Measurements from ENCODE around the gene ALDH1A3. TPM values are rescaled to one million over a fixed set of nuclear protein-coding genes. Genes with fewer than 3 reads are reported as not detected.

Gene ALDH1A3
- total and polyA plus RNA-seq, 2 donors (not counting 1 experiment from before 2014, with no cell fraction given): 4.2 to 32.5 TPM

DNA sequence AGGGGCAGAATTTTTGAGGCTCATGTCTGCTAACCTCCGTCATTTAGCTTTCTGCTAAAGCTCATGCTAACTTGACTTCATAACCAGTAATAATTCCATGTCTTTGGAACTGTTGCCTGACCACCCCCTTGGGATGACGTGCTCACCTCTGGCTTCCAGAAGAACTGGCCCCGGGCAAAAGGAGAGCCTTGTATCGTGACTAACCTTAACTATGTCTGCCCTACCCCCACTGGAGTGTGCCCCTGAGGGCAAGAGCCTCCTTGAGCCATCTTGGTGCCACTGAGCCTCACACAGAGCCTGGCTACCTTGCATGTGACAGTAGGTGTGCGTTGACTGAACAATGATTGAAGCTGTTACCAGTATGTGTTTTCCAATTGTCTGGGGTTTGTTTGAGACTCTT, 44.3 kb downstream of the ALDH1A3 start:
- Histone ChIP-seq H3K9ac (ENCODE audit: insufficient read depth, low read length) (no peak overlapping the region), H3K79me2 (ENCODE audit: control insufficient read depth, insufficient read depth, low read length) (no peaks in the 10 kb centered on the region)

DNA sequence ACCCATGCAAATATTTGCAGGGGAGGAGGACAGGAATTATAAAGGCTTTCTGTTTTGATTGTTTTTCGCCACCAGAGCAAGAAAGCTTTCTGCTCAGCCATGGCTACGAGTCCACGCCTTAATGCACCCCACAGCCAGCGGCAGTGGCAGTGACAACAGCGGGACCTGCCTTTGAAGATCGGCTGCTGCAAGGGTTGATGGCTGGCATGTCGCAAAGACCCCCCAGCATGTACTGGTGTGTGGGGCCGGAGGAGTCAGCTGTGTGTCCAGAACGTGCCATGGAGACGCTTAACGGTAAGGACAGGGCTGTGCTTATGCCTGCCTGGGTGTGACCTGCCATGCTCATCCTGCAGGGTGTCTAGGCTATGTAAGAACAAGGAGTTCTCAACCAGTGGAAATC, 44.8 kb downstream of the ALDH1A3 start:
- no peak overlapping the region for H3K27ac ChIP-seq (ENCODE audit: insufficient read depth, low read length)
- no peak overlapping the region for H2AFZ ChIP-seq (ENCODE audit: low read length)
- no peaks in the 10 kb centered on the region for H4K20me1 ChIP-seq (ENCODE audit: control insufficient read depth, extremely low read depth, insufficient read depth, low read length)
- DNase-seq (ENCODE audit: low read depth in 2 of 2): no peak
- H3K4me1 ChIP-seq (ENCODE audit: control insufficient read depth, extremely low read depth, insufficient read depth, low read length): no peaks in the 10 kb centered on the region
- no peak for TF ChIP-seq EZH2 (IDR thresholded peaks at IDR 0.05; ENCODE audit: low read length, missing control alignments)
- TF ChIP-seq, protein P1, sequence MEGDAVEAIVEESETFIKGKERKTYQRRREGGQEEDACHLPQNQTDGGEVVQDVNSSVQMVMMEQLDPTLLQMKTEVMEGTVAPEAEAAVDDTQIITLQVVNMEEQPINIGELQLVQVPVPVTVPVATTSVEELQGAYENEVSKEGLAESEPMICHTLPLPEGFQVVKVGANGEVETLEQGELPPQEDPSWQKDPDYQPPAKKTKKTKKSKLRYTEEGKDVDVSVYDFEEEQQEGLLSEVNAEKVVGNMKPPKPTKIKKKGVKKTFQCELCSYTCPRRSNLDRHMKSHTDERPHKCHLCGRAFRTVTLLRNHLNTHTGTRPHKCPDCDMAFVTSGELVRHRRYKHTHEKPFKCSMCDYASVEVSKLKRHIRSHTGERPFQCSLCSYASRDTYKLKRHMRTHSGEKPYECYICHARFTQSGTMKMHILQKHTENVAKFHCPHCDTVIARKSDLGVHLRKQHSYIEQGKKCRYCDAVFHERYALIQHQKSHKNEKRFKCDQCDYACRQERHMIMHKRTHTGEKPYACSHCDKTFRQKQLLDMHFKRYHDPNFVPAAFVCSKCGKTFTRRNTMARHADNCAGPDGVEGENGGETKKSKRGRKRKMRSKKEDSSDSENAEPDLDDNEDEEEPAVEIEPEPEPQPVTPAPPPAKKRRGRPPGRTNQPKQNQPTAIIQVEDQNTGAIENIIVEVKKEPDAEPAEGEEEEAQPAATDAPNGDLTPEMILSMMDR (conservative IDR thresholded peaks at IDR 0.05 in 1 of 2, IDR thresholded peaks at IDR 0.05 in 1 of 2; ENCODE audit: low read depth in 1 of 2, low read length in 2 of 2): no peak
- peaks cover 4% of the 10 kb centered on the region for H3K36me3 ChIP-seq (ENCODE audit: control insufficient read depth, insufficient read depth, low read length)
- H3K27me3 ChIP-seq (ENCODE audit: control insufficient read depth, insufficient read depth, low read length): no peaks in the 10 kb centered on the region
- no peaks in the 10 kb centered on the region for H3K79me2 ChIP-seq (ENCODE audit: control insufficient read depth, insufficient read depth, low read length)
- H3K4me2 ChIP-seq (ENCODE audit: extremely low read depth, insufficient read depth, low read length): no peak overlapping the region
- H3K9me3 ChIP-seq (ENCODE audit: control insufficient read depth, insufficient read depth, low read depth, low read length): no peaks in the 10 kb centered on the region
- H3K9ac ChIP-seq (ENCODE audit: insufficient read depth, low read length): no peak overlapping the region
- no peak overlapping the region for H3K4me3 ChIP-seq (replicated peaks in 1 of 4; ENCODE audit: control extremely low read depth in 1 of 4, insufficient read depth in 1 of 4, low read depth in 3 of 4, low read length in 4 of 4)

More for the DNA sequence above, 44.3 kb downstream of the ALDH1A3 start:
- no peak overlapping the region for H2AFZ ChIP-seq (ENCODE audit: low read length)
- no peaks in the 10 kb centered on the region for H3K27me3 ChIP-seq (ENCODE audit: control insufficient read depth, insufficient read depth, low read length)
- no peak overlapping the region for H3K4me3 ChIP-seq (replicated peaks in 1 of 4; ENCODE audit: control extremely low read depth in 1 of 4, insufficient read depth in 1 of 4, low read depth in 3 of 4, low read length in 4 of 4)
- TF ChIP-seq, protein P1 (conservative IDR thresholded peaks at IDR 0.05 in 1 of 2, IDR thresholded peaks at IDR 0.05 in 1 of 2; ENCODE audit: low read depth in 1 of 2, low read length in 2 of 2): no peak
- TF ChIP-seq EZH2 (IDR thresholded peaks at IDR 0.05; ENCODE audit: low read length, missing control alignments): no peak
- no peak for DNase-seq (ENCODE audit: low read depth in 2 of 2)
- no peak overlapping the region for H3K27ac ChIP-seq (ENCODE audit: insufficient read depth, low read length)
- no peaks in the 10 kb centered on the region for H3K9me3 ChIP-seq (ENCODE audit: control insufficient read depth, insufficient read depth, low read depth, low read length)
- H3K36me3 ChIP-seq (ENCODE audit: control insufficient read depth, insufficient read depth, low read length): peaks cover 4% of the 10 kb centered on the region
- no peak overlapping the region for H3K4me2 ChIP-seq (ENCODE audit: extremely low read depth, insufficient read depth, low read length)
- no peaks in the 10 kb centered on the region for H4K20me1 ChIP-seq (ENCODE audit: control insufficient read depth, extremely low read depth, insufficient read depth, low read length)
- H3K4me1 ChIP-seq (ENCODE audit: control insufficient read depth, extremely low read depth, insufficient read depth, low read length): no peaks in the 10 kb centered on the region

DNA sequence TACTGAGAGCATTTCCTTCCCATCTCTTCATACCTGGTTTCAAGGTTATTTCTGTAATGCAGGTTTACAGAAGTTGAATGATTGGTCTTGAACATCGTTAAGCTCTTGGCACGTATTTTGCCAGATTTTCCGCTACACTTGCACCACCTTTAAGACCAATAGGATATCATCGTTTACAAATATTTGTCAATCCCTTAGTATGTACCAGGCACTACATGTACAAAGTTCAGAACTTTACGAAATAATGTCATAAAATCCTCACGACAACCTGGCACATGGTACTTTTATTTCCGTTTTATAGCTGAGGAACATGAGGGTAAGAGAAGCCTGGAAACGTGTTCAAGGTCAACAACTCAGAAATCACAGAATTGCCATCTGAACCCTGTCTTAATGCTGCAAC, 45.8 kb downstream of the ALDH1A3 start:
- no peaks in the 10 kb centered on the region for H3K9me3 ChIP-seq (ENCODE audit: control insufficient read depth, insufficient read depth, low read depth, low read length)
- no peak overlapping the region for H3K27ac ChIP-seq (ENCODE audit: insufficient read depth, low read length)
- no peaks in the 10 kb centered on the region for H4K20me1 ChIP-seq (ENCODE audit: control insufficient read depth, extremely low read depth, insufficient read depth, low read length)
- H3K27me3 ChIP-seq (ENCODE audit: control insufficient read depth, insufficient read depth, low read length): no peaks in the 10 kb centered on the region
- no peak overlapping the region for H2AFZ ChIP-seq (ENCODE audit: low read length)
- H3K4me2 ChIP-seq (ENCODE audit: extremely low read depth, insufficient read depth, low read length): no peak overlapping the region
- H3K4me1 ChIP-seq (ENCODE audit: control insufficient read depth, extremely low read depth, insufficient read depth, low read length): no peaks in the 10 kb centered on the region
- H3K79me2 ChIP-seq (ENCODE audit: control insufficient read depth, insufficient read depth, low read length): no peaks in the 10 kb centered on the region
- no peak overlapping the region for H3K4me3 ChIP-seq (replicated peaks in 1 of 4; ENCODE audit: control extremely low read depth in 1 of 4, insufficient read depth in 1 of 4, low read depth in 3 of 4, low read length in 4 of 4)
- H3K9ac ChIP-seq (ENCODE audit: insufficient read depth, low read length): no peak overlapping the region
- TF ChIP-seq EZH2 (IDR thresholded peaks at IDR 0.05; ENCODE audit: low read length, missing control alignments): no peak
- TF ChIP-seq, protein P1 (conservative IDR thresholded peaks at IDR 0.05 in 1 of 2, IDR thresholded peaks at IDR 0.05 in 1 of 2; ENCODE audit: low read depth in 1 of 2, low read length in 2 of 2): no peak
- peaks cover 4% of the 10 kb centered on the region for H3K36me3 ChIP-seq (ENCODE audit: control insufficient read depth, insufficient read depth, low read length)
- DNase-seq (ENCODE audit: low read depth in 2 of 2): no peak
